ENCODE data around the gene LRPAP1.

Gene LRPAP1

DNA sequence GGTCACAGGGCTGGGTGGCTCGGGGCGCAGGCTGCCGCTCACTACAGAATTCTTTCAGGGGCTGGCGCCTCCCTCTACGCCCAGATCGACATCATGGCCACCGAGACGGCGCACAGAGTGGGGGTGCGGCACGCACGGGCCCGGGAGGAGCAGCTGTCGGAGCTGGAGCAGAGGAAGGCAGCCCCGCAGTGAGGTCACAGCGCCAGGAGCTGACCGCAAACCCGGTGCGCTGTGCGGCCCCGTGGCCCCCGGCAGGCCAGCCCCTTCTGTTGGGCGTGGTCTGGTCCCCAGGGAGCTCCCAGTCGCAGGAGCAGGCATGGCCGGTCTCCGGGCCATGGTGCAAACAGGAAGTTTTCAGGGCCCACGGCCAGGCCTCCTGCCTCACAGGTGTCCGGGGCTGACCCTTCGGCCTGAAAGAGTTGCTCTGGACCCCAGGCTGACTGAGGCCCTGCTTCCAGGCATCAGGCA is 31.6 kb downstream of the LRPAP1 start:
- DNase-seq (ENCODE audit: low read depth): no peak

DNA sequence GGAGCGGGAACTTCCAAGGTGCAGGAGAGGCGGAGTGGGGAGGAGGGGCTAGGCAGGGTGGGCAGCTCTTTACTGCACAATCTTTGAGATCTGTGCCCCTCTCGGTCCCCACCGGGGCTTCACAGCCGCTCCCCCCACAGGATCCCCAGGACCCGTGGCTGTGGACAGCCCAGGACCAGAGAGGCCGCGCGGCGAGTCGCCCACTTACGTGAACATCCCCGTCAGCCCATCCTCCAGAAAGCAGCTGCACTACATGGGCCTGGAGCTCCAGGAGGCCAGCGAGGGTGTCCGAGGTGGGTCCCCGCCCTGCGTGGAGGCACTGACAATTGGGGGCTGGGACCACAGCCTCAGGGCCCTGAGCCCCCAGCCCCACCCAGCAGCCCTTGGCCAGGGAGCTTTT is 32.1 kb downstream of the LRPAP1 start:
- DNase-seq (ENCODE audit: low read depth): no peak

DNA sequence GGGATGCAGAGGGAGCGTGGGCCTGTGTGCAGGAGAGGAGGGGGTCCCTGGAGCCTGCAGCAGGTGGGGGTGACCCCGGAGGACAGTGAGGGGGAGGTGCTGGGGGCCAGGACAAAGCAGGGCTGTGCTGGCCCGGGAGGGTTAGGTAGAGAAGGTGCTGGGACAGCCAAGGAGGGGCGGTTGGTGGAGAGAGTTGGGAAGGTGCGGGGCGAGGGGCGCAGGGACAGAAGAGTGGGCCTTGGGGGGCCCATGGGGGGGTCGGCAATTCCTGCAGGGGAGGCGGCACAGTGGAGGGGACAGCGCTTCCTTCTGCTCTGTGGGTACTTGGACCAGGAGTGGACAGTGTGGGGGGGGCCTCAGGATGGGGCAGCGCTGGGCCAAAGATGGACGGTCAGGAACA is 32.5 kb downstream of the LRPAP1 start:
- no peak for DNase-seq (ENCODE audit: low read depth)

DNA sequence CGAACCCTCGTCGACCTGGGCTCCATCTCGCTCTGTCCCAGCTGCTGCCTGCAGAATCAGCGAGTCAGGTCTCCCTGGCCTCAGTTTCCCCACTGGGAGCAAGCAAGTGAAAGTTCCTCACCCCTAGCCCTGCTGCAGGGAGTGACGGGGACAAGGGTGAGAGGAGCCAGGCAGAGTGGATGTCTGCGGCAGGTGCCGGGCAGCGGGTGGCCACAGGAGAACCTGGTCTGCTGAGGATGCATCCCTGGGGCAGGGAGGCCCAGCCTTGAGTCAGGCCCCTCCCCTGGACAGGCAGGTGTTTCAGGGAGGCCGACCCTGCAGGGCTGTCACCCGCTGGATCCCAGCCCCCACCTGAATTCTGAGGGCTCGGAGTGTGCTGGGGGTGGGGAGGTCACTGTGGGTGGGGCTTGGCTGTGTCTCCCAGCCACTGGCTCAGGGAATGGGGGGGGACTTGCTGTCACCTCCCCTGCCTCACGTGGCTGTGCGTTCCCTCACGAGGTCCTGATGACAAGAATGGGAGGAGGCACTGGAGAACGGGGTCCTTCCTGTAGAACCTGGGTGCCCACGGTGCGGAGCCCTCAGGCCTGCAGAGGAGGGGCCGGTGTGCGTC is 33.2 kb downstream of the LRPAP1 start:
- DNase-seq (ENCODE audit: low read depth): no peak

- no peak for DNase-seq (ENCODE audit: low read depth)
Measured at GRCh38 chr4:3498407-3498806, 33.8 kb downstream of the LRPAP1 start.

DNA sequence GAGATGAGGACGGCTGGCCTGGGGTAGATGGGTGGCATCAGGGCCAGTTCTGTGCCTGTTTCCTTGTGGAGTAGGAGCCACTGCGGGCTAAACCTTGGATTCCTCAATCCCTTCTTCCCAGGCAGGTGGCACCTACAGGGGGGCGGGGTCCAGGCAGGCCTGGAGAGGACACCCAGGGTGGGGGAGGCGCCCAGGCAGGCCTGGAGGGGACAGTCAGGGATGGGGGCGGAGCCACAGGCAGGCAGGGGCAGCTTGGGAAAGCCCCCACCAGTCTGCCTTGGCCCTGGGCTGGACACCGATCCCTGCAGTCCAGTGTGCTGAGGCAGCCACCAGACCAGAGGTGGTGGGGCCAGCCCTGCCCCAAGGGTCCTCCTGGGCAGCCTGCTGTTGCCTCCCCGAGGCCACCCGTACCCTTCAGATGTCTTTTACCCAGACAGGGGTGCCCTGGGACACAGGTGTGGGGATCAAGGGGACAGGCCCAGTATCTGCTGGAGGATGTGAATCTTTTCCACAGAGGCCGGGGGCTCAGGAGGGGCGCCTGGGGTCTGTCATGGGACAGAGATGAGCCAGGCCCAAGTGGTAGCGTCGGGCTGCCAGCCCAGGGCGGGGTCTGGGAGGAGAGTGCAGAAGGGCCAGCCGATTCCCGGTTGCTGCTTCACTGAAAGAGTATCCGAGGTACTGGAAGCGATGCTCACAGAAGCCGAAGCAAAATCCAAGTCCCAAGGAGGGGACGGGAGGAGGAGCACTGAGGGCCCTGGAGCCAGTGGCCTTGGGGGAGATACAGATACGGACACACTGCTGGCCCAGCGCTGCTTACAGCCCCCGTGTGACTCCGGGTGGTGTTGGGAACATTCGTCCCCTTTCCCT is 34.5 kb downstream of the LRPAP1 start:
- no peak for DNase-seq (ENCODE audit: low read depth)

GRCh38 chr4:3497095-3497494 is 35.1 kb downstream of the LRPAP1 start:
- no peak for DNase-seq (ENCODE audit: low read depth)

GRCh38 chr4:3496021-3496420 is 36.2 kb downstream of the LRPAP1 start:
- no peak for DNase-seq (ENCODE audit: low read depth)

- DNase-seq (ENCODE audit: low read depth): no peak
Measured at GRCh38 chr4:3495204-3495975, 36.8 kb downstream of the LRPAP1 start.

GRCh38 chr4:3494462-3494871 is 37.8 kb downstream of the LRPAP1 start:
- DNase-seq (ENCODE audit: low read depth): no peak

DNA sequence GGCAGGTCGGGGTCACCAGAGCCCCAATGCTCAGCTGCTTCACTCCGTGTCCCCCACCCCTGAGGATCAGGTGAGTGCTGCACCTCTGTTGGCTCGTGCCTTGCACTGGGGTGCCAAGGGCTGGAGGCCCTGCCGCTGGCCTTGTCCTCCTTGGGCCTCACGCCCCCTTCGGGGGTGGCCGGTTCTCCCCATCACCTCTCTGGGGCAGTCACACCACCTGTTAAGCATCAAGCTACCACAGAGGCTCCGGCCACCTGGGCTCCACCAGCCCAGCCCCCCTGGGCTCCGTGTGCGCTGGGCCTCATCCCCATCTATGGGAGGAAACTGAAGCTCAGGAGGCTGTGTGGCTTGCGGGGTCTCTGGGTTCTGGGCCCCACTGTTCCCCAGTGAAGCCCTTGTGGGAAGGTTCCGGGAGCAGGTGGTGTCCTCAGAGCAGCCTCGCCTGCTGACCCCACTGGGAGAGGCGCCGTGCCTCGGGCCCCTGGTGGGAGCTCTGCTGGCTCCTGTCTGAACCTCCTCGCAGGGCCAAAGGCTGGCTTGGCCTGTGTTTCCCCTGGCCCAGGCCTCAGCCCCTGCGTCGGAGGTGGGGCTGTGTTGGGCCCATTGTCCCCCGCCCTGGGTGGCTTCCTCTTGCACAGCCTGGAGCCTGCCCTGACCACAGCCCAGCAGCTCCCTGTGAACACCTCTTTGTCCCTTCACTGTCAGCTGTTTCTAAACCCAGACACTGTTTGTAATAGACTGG is 38.3 kb downstream of the LRPAP1 start:
- no peak for DNase-seq (ENCODE audit: low read depth)

DNA sequence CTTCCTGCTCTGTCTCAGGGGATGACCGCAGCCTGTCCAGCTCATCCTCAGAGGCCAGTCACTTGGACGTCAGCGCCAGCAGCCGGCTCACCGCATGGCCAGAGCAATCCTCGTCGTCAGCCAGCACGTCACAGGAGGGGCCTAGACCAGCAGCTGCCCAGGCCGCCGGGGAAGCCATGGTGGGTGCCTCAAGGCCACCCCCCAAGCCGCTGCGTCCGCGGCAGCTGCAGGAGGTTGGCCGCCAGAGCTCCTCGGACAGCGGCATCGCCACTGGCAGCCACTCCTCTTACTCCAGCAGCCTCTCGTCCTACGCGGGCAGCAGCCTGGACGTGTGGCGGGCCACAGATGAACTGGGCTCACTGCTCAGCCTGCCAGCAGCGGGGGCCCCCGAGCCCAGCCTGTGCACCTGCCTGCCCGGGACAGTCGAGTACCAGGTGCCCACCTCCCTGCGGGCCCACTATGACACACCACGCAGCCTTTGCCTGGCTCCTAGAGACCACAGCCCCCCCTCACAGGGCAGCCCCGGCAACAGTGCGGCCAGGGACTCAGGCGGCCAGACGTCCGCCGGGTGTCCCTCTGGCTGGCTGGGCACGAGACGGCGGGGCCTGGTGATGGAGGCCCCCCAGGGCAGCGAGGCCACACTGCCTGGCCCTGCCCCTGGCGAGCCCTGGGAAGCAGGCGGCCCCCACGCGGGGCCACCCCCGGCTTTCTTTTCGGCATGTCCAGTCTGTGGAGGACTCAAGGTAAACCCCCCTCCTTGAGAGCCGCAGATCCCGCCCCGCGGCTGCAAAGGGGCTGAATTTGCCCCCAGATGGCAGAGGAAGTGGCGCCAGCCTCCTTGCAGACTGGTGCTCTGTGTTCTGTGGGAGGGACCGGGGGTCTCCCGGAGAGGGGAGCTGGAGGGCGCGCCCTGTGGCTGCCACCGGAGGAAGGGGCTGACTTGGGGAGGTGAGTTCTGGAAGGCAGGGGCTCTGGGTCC is 39.2 kb downstream of the LRPAP1 start:
- DNase-seq (ENCODE audit: low read depth): no peak

GRCh38 chr4:3491681-3492405 is 40.4 kb downstream of the LRPAP1 start:
- DNase-seq (ENCODE audit: low read depth): no peak

DNA sequence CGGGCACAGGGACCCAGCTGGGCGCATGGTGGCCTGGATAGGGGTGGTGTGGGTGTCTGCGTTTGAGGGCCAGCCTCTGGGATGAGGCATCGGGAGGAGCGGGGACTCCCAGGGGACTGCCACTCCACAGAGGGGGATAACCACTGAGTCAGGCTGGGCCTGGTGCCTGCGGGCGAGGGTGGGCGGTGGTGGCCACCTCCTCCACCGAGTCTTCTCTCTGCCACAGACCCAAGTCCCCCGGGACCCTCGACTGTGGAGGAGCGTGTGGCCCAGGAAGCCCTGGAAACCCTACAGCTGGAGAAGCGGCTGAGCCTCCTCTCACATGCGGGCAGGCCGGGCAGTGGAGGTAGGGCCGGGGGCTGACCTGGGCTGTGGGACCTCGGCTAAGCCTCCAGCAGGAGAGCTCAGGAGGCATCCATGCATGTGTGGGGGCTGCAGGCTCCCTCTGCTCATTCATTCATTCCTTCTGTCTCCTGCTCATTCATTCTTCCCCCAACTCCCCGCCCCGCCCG is 42.7 kb downstream of the LRPAP1 start:
- DNase-seq (ENCODE audit: low read depth): no peak

GRCh38 chr4:3488820-3489219 is 43.4 kb downstream of the LRPAP1 start:
- DNase-seq (ENCODE audit: low read depth): no peak

DNA sequence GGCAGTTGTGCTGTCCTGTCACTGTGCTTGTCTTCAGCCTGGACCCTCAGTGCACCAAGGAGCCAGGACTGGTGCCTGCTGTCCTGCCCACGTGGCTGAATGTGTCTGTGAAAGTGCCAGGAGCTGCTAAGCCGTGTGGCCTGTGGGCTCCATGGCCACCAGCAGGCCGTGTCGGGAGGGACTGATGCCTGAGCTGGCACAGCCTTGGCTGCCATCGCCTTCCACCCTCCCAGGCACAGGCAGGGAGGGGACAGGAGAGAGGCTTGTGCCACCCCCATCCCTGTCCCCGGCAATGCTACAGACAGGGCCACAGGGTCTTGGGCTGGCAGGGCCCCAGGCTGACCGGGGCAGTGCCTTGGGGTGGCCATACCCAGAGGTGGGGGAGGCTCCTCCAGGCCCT is 44.4 kb downstream of the LRPAP1 start:
- no peak for DNase-seq (ENCODE audit: low read depth)

- no peak for DNase-seq (ENCODE audit: low read depth)
Measured at GRCh38 chr4:3486541-3487540, 45.4 kb downstream of the LRPAP1 start.

GRCh38 chr4:3485886-3486540 is 46.2 kb downstream of the LRPAP1 start:
- no peak for DNase-seq (ENCODE audit: low read depth)
